H7 (cell line): ENCODE measurements around the gene MYO7B. TPM values are rescaled to one million over a fixed set of nuclear protein-coding genes. Genes with fewer than 3 reads are reported as not detected.

Experiments used
- DNase-seq: peaks from one replicate; pipeline ENCODE4 v3.0.0; 2012
- H3K27me3 ChIP-seq: 2 replicates; pipeline ENCODE4 v1.6.0; 2011; ENCODE audit warnings: mild to moderate bottlenecking, low read length; ENCODE audit not compliant: control insufficient read depth, insufficient read depth
- H3K36me3 ChIP-seq: replicated peaks from 2 replicates; pipeline ENCODE4 v1.5.1; 2011; ENCODE audit warnings: low read length; ENCODE audit not compliant: control insufficient read depth, insufficient read depth
- H3K4me3 ChIP-seq: 2 replicates; pipeline ENCODE4 v1.5.1; 2011; ENCODE audit warnings: low read depth, mild to moderate bottlenecking, control low read depth, low read length, moderate library complexity; ENCODE audit not compliant: insufficient read depth
- total RNA-seq: library from RNA; depleted of rRNA; stranded (reverse); fragments of >200 nt; shearing (Covaris generic); gene quantifications from 2 replicates; pipeline ENCODE4 v1.2.3, GENCODE V29; 2014

The MYO7B gene
- total RNA-seq, 1 experiment from 2014 or later: not detected

DNA sequence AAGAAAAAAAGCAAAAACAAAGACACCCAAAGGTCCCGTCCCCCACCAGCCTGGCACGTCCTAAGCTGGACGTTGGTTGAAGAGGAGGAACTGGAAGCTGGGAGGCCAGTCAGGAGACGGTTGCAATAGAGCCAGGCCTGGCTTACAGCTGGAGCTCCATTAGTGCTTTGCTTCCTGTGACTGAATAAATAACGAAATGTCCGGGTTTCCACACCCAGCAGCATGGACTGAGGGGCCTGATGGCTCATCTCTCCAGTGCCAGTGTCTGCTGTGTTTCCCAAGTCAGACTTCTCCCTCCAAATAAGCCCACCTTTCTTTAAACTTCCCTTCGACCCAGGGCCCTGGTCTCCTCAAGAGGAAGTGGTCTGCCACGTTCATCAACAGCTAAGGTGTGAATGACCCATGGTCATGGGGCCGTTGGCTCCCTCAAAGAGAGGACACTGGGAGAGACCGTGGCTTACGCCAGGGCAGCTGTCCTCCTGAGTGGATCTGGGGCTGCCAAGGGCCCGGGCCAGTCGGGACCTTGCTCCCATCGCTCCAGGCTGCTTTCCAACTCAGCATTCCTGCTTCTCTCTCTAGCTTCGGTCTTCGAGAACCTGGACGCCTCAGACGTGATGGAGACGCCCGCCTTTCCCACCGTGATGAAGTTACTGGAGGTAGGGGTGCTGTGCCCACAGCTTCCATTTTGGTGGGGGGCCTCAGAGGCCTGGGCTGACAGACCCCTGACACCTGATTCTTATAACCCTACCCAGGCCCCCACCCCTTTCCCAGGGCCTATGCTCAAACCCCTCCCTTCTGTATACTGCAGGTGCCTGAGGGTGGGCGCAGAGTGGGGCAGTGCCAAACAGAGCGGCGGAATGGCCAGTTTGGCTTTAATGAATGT is 44.9 kb downstream of the MYO7B start:
- no peak overlapping the region for H3K4me3 ChIP-seq
- DNase-seq: peak; percentile 22

DNA sequence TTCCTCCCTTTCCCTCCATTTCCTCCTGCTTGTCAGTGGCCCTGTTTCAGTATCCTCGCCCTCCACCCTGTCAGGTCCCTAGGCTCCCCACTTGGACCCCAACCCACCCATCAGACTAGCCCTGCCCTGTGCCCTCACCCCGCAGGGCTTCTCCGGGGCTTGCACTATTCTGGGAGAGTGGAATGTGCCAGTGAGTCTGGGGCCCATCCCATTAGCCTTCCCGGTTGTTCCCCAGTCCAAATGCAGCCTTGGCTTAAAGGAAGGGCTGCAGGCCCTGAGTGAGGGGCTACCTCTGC is 45.5 kb downstream of the MYO7B start:
- DNase-seq: no peak
- Histone ChIP-seq H3K4me3 (no peak overlapping the region), H3K27me3 (no peaks in the 10 kb centered on the region), H3K36me3 (no peaks in the 10 kb centered on the region)

More for the DNA sequence above, 44.9 kb downstream of the MYO7B start:
- Histone ChIP-seq H3K36me3 (no peaks in the 10 kb centered on the region), H3K27me3 (no peaks in the 10 kb centered on the region)

DNA sequence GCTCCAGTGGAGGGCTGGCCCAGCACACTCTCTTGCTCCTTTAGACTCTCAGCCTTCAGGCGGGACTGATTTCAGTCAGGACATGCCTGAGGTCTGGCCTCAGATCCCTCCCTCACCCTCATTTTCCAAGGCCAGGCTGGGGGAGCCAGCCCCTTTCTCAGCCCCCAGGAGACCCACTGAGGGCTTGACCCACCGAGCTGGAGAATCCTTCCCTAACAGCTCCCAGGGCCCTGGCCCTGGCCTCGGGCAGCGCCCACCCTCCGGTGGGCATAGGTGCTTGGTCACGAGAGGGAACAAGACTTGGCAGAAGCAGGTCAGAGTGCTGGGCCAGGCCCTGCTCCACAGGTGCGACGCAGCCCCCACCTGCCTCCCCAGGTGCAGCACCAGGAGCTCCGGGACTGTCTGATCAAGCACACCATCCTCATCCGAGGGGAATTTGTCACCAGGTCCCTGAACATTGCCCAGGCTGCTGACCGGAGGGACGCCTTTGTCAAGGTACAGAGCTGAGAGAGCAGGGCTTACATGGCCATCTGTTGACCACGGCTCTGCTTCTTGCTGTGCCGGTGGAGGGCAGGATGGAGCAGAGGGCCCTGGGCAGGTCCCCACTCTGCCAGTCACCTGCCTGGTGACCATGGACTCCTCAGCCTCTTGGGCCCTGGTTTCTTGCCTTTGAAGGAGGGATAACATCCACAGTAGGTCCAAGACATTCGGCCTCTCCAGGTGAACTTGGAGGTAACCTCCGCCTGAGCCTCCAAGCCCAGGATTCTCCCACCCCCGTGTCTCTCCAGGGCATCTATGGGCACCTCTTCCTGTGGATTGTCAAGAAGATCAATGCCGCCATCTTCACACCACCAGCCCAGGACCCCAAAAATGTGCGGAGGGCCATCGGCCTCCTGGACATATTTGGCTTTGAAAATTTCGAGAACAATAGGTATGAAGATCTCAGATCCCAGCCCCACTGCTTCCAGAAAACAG is 46.3 kb downstream of the MYO7B start:
- H3K36me3 ChIP-seq: no peaks in the 10 kb centered on the region
- H3K4me3 ChIP-seq: no peak overlapping the region
- DNase-seq: peak; percentile 43
- H3K27me3 ChIP-seq: no peaks in the 10 kb centered on the region

- Histone ChIP-seq H3K36me3 (no peaks in the 10 kb centered on the region), H3K27me3 (no peaks in the 10 kb centered on the region), H3K4me3 (no peak overlapping the region)
- peak; percentile 61 for DNase-seq
Measured at GRCh38 chr2:127582863-127583861, 47.7 kb downstream of the MYO7B start.

- DNase-seq: peak; percentile 20
- Histone ChIP-seq H3K36me3 (no peaks in the 10 kb centered on the region), H3K27me3 (no peaks in the 10 kb centered on the region), H3K4me3 (no peak overlapping the region)
Measured at GRCh38 chr2:127584047-127584446, 48.6 kb downstream of the MYO7B start.

GRCh38 chr2:127584516-127585033 is 49.1 kb downstream of the MYO7B start:
- peak; percentile 15 for DNase-seq

DNA sequence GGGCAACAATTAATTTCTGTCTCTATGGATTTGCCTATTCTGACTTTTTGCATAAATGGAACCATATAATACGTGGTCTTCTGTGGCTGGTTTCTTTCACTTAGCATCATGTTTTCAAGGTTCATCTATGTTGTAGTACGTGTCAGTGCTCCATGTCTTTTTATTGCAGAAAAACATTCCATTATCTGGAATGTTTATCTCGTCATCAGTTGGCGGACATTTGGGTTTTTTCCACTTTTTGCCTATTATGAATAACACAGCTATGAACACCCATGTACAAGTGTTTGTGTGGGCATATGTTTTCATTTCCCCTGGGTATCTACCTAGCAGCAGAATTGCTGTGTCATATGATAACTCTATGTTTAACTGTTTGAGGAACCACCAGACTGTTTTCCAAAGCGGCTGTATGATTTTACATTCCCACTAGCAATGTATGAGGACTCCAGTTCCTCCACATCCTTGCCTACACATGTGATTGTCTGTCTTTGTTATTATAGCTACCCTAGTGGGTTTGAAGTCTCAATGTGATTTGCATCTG is 49.9 kb downstream of the MYO7B start:
- Histone ChIP-seq H3K4me3 (no peak overlapping the region), H3K36me3 (no peaks in the 10 kb centered on the region), H3K27me3 (no peaks in the 10 kb centered on the region)
- DNase-seq: no peak

More at GRCh38 chr2:127584516-127585033, 49.1 kb downstream of the MYO7B start:
- H3K27me3 ChIP-seq: no peaks in the 10 kb centered on the region
- no peak overlapping the region for H3K4me3 ChIP-seq
- no peaks in the 10 kb centered on the region for H3K36me3 ChIP-seq

GRCh38 chr2:127586136-127586535 is 50.7 kb downstream of the MYO7B start:
- Histone ChIP-seq H3K4me3 (no peak overlapping the region), H3K27me3 (no peaks in the 10 kb centered on the region), H3K36me3 (no peaks in the 10 kb centered on the region)
- peak; percentile 28 for DNase-seq

DNA sequence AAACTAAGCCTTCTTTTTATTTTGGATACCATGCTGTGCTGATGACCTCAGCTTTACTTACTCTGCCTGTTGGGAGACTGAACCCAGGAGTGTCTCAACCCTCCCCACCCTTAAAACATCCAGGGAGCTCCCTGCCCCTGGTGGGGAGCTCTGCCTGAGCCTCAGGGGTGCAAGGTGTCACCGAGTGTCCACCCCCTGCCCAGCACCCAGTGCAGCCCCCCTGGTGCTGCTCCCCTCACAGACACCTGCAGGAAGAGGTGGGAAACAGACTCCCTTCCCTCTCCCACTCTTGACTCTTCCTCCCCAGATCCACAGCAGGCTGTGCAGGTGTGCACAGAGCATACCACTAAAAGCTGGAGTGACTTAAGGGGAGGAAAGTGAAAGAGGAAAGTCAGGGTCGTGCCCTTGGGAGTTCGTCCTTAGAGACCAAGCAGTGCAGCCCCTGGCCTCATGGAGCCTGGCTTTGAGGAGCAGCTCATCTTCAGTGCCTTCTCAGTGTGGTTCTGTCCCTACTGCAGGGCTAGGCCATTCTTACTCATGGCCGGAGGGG is 51.3 kb downstream of the MYO7B start:
- DNase-seq: peak; percentile 16
- H3K4me3 ChIP-seq: no peak overlapping the region

GRCh38 chr2:127588241-127588640 is 52.8 kb downstream of the MYO7B start:
- no peak overlapping the region for H3K4me3 ChIP-seq
- H3K36me3 ChIP-seq: no peaks in the 10 kb centered on the region
- DNase-seq: peak; percentile 3
- no peaks in the 10 kb centered on the region for H3K27me3 ChIP-seq

More for the DNA sequence above, 51.3 kb downstream of the MYO7B start:
- Histone ChIP-seq H3K27me3 (no peaks in the 10 kb centered on the region), H3K36me3 (no peaks in the 10 kb centered on the region)

DNA sequence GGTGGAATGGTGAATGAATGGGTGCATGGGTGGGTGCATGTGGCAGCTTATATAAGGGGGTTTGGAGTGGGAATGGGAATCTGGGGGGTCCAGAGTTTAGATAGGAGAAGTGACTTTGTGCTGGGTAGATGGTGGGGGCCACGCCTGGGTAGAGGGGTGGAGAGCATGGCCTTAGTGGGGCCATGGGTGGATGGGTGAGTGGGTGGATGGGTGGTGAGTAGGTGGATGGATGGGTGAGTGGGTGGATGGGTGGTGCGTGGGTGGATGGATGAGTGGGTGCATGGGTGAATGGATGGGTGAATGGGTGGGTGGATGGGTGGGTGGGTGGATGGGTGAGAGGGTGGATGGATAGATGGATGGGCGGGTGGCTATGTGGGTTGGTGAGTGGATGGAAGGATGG is 53.9 kb downstream of the MYO7B start:
- no peak overlapping the region for H3K4me3 ChIP-seq
- no peaks in the 10 kb centered on the region for H3K27me3 ChIP-seq
- no peak for DNase-seq
- H3K36me3 ChIP-seq: no peaks in the 10 kb centered on the region

DNA sequence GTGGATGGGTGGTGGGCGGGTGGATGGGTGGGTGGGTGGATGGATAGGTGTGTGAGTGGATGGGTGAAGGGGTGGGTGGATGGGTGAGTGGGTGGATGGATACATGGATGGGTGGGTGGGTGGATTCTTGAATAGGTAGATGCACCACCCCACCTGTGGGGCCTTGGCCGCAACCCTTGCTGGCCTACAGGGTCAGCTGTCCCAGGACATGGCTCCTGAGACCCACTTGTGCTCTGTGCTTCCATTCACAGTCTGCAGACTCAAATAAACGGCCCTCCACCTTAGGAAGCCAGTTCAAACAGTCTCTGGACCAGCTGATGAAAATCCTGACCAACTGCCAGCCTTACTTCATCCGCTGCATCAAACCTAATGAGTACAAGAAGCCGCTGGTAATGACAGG is 54.4 kb downstream of the MYO7B start:
- no peaks in the 10 kb centered on the region for H3K36me3 ChIP-seq
- DNase-seq: peak; percentile 7
- H3K27me3 ChIP-seq: no peaks in the 10 kb centered on the region
- no peak overlapping the region for H3K4me3 ChIP-seq

DNA sequence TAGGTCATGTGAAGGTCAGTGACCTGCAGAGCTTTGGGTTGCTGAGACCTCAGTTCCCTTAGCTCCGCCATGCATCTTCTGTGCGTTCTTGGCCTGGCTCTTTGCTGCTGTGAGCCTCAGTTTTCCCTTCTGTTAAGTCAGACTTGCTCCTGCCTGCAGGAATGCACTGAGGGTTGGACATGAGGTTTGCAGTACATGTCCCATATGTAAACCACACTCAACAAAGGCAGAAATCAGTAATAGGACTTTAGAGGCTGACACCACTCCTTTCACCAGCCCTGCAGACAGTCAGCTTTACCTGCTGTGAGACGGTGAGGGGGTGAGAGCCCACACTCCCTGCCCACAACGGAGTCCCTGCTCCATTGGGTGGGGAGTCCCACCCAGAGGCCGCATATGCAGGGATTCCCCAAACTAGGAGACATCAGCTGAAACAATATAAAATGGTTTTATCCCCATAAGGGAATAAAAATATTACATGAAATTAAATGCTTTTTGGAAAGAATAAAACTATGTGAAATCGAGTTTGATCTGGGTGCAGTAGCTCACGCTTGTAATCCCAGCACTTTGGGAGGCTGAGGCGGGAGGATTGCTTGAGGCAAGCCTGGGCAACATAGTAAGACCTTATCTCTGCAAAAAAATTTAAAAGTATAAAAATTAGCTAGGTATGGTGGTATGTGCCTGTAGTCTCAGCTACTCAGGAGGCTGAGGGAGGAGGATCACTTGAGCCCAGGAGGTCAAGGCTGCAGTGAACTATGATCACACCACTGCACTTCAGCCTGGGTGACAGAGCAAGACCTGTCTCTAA is 55.1 kb downstream of the MYO7B start:
- DNase-seq: peak; percentile 12
- no peaks in the 10 kb centered on the region for H3K27me3 ChIP-seq
- H3K4me3 ChIP-seq: no peak overlapping the region
- no peaks in the 10 kb centered on the region for H3K36me3 ChIP-seq
